ELR (cell line): ENCODE results near the gene CAT.

Source experiments
- DNase-seq: peaks from one replicate; pipeline ENCODE4 v3.0.0-alpha.2; 2015; ENCODE audit warnings: low read depth

Gene CAT

GRCh38 chr11:34495724-34496377 lies 57.1 kb downstream of the CAT start:
- peak; percentile 48 for DNase-seq

GRCh38 chr11:34499719-34500500 lies 61.2 kb downstream of the CAT start:
- DNase-seq, result no peak

- DNase-seq, result peak; percentile 66
Measured at GRCh38 chr11:34501500-34501899, 62.8 kb downstream of the CAT start.

- DNase-seq, result no peak
Measured at GRCh38 chr11:34501949-34502348, 63.2 kb downstream of the CAT start.

GRCh38 chr11:34502949-34503348 lies 64.2 kb downstream of the CAT start:
- peak; percentile 27 for DNase-seq

- no peak for DNase-seq
Measured at GRCh38 chr11:34505874-34506273, 67.1 kb downstream of the CAT start.

GRCh38 chr11:34507156-34507555 lies 68.4 kb downstream of the CAT start:
- DNase-seq, result no peak

GRCh38 chr11:34507610-34508009 lies 68.9 kb downstream of the CAT start:
- no peak for DNase-seq

- DNase-seq, result no peak
Measured at GRCh38 chr11:34508524-34508923, 69.8 kb downstream of the CAT start.

GRCh38 chr11:34509336-34509876 lies 70.7 kb downstream of the CAT start:
- no peak for DNase-seq

- no peak for DNase-seq
Measured at GRCh38 chr11:34510218-34510617, 71.5 kb downstream of the CAT start.

- DNase-seq, result no peak
Measured at GRCh38 chr11:34510673-34511072, 71.9 kb downstream of the CAT start.

- peak; percentile 69 for DNase-seq
Measured at GRCh38 chr11:34512840-34513681, 74.3 kb downstream of the CAT start.

GRCh38 chr11:34513682-34514449 lies 75.1 kb downstream of the CAT start, which contains the start of gene ELF5:
Gene ELF5, minus strand, starts transcription at chr11:34513794. Its CDS starts 8,045 bp downstream, at chr11:34505749.
- DNase-seq, result no peak

GRCh38 chr11:34514597-34514996 lies 75.9 kb downstream of the CAT start:
- DNase-seq, result no peak

- DNase-seq, result no peak
Measured at GRCh38 chr11:34516247-34517040, 77.7 kb downstream of the CAT start.

GRCh38 chr11:34519595-34520235 lies 81.0 kb downstream of the CAT start:
- DNase-seq, result peak; percentile 15

GRCh38 chr11:34521265-34521664 lies 82.5 kb downstream of the CAT start:
- DNase-seq, result no peak
